GM12875 (cell line): Measurements from ENCODE around the gene ISOC1.

Experiments
- H3K4me3 ChIP-seq: one replicate; pipeline ENCODE4 v1.5.1; 2011; ENCODE audit warnings: low read depth, low read length, control low read depth
- TF ChIP-seq, protein P1 (sequence below): IDR thresholded peaks from 2 replicates; pipeline ENCODE4 v1.5.1; 2011; ENCODE audit warnings: low read depth, mild to moderate bottlenecking, control low read depth, inconsistent platforms, low read length, moderate library complexity, borderline replicate concordance; ENCODE audit not compliant: insufficient read depth

The ISOC1 gene

DNA sequence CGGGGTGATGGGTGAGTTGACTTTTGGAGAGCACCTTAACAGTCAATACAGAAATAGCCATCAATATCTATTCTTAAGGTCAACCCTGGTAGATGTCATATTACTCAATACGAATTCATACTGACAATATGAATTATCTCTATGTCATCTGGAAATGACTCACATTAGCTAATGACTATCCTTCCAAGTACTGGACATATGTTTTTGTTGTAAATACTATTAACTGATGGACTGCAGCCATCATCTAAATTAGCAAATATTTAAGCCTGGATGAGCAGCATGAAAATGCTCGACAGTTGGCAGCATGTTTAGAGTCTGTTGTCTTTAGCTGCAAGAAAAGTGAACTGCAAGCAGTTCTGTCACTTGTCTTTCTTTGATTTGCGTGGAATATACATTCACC, 19.6 kb upstream of the ISOC1 start:
- H3K4me3 ChIP-seq, result no peak overlapping the region
- TF ChIP-seq, protein P1, sequence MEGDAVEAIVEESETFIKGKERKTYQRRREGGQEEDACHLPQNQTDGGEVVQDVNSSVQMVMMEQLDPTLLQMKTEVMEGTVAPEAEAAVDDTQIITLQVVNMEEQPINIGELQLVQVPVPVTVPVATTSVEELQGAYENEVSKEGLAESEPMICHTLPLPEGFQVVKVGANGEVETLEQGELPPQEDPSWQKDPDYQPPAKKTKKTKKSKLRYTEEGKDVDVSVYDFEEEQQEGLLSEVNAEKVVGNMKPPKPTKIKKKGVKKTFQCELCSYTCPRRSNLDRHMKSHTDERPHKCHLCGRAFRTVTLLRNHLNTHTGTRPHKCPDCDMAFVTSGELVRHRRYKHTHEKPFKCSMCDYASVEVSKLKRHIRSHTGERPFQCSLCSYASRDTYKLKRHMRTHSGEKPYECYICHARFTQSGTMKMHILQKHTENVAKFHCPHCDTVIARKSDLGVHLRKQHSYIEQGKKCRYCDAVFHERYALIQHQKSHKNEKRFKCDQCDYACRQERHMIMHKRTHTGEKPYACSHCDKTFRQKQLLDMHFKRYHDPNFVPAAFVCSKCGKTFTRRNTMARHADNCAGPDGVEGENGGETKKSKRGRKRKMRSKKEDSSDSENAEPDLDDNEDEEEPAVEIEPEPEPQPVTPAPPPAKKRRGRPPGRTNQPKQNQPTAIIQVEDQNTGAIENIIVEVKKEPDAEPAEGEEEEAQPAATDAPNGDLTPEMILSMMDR, result no peak

DNA sequence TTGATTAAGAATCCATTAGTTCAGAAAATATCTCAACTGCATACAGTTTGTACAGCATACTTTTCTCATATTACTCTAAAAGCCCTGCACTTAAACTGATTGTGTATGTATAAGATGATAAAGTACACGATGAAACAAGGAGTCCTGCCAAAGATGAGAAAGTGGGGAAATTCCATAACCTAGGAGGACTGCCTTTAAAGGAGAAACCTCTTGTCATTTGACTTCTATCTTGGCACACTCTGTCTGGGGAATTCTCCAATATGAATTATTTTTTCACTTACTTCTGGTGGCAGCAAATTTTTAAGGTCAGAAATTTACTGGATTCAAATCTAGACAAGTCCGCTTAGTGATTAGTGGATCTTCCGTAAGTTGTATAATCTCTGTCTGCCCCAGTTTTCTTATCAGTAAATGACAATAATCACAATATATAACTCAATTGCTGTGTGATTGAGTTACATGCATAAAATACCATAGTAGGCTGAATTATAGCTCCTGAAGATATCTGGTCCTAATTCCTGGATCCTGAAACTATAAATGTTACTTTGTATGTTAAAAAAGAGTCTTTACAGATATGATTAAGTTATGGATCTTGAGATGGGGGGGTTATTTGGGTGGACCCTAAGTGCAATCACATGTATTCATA, 17.0 kb upstream of the ISOC1 start:
- TF ChIP-seq, protein P1, result no peak

DNA sequence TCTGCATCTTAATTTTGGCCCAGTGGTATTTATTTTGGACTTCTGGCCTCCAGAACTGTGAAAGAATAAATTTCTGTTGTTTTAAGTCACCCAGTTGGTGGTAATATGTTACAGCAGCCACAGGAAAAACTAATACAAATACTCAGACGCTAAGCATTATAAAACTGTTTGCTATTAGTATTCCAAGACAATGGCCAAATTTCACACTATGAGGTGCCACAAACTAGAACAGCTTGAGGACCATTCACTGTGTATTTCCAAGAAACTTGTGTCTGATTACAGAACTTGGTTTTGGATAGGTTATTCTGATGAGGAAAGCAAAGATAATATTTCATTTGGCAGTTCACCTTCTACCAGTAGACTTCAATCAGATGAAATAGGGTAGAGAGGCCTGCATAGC, 16.3 kb upstream of the ISOC1 start:
- no peak overlapping the region for H3K4me3 ChIP-seq
- TF ChIP-seq, protein P1, result no peak

More for the DNA sequence above, 17.0 kb upstream of the ISOC1 start:
- no peak overlapping the region for H3K4me3 ChIP-seq

DNA sequence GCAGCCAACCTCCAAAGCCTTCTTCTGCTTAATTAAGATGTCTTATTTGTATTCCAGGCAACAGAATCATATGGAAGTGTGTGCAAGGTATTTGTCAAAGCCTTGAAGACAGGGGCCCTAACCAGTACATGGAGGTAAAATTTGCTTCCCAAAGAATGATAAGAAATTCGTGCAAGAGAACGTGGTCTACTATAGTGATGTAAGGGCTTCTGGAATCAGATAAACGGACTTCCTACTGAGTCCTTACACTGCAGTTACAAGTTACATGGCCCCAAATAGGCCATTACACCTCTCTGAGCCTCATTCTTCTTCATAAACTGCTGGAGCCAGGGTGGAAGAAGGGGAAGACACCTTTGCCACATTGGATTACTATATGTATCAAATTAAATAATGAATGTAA, 15.9 kb upstream of the ISOC1 start:
- no peak overlapping the region for H3K4me3 ChIP-seq
- TF ChIP-seq, protein P1, result no peak

DNA sequence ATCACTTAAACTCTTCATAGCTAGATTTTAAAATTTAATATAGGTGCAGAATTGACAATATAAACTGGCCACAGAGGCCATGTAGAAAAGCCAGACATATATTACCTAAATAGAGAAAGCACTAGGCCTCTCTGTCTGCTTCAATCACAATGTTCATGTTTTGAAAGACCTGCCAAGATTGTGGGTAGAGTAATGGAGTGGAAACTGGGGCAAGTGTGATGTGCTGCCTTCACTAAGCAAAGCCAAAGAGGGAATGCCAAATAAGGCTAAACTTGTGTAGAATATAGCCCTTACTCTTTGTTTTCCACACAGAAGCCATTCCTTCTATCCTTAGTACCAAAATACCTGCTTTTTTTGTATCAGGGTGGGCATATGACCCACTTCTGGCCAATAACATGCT, 15.1 kb upstream of the ISOC1 start:
- H3K4me3 ChIP-seq, result no peak overlapping the region
- TF ChIP-seq, protein P1, result no peak

DNA sequence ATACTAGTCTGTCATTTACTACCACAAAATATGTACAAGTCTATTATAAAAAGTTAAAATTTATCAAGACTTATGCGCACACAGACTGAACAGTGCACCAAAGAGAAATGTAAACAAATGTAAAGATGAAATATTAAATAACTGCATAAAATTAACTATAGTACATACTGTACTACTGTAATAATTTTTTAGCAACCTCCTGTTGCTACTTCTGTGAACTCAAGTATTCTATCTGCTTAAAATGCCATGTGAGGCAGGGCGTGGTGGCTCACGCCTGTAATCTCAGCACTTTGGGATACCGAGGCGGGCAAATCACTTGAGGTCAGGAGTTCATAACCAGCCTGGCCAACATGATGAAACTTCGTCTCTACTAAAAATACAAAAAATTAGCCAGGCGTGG, 13.8 kb upstream of the ISOC1 start:
- TF ChIP-seq, protein P1, result no peak
- H3K4me3 ChIP-seq, result no peak overlapping the region
